ENCODE results near the gene ADSL.

Gene ADSL

DNA sequence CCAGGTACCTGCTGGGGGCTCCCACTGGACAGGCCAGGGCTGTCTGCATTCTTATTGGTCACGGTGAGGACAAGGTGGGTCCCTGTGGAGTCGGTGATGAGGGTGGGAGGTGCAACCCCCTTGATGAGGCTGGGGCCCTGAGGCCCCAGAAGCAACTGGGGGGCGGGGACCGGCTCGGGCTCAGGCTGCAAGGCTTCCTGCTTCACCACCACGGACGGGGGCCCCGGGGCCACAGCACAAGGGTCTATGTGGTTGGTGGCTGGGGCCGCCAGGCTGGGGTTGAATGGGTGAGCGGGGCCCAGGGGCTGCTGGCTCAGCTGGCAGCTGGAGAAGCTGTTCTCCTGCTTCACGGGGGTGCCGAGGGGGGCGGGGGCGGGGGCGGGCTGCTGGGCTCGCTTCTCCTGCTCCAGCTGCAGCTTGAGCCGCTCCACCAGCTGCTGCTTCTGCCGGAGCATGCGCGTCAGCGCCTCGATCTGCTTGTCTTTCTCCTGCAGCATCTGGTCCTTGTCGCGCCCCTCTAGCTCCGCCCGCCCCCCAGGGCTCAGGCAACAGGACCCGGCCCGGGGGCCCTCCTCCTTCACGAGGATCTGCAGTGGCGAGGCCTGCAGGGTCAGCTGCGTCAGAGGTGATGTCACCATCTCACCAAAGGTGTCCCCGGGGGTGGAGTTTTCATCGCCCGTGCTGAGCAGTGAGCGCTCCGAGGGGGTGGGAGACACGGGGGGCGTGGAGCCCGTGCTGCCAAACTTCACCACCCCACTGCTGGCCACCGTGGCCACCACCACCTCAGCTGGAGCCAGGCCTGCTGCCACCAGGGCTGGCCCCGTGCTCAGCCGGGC lies 72.3 kb downstream of the ADSL start:
- Histone ChIP-seq H3K4me3 (no peak overlapping the region), H3K27ac (no peak overlapping the region)
- TF ChIP-seq, protein P1, sequence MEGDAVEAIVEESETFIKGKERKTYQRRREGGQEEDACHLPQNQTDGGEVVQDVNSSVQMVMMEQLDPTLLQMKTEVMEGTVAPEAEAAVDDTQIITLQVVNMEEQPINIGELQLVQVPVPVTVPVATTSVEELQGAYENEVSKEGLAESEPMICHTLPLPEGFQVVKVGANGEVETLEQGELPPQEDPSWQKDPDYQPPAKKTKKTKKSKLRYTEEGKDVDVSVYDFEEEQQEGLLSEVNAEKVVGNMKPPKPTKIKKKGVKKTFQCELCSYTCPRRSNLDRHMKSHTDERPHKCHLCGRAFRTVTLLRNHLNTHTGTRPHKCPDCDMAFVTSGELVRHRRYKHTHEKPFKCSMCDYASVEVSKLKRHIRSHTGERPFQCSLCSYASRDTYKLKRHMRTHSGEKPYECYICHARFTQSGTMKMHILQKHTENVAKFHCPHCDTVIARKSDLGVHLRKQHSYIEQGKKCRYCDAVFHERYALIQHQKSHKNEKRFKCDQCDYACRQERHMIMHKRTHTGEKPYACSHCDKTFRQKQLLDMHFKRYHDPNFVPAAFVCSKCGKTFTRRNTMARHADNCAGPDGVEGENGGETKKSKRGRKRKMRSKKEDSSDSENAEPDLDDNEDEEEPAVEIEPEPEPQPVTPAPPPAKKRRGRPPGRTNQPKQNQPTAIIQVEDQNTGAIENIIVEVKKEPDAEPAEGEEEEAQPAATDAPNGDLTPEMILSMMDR (IDR thresholded peaks at IDR 0.05), result no peak
- DNase-seq (ENCODE audit: low spot score), result no peak

DNA sequence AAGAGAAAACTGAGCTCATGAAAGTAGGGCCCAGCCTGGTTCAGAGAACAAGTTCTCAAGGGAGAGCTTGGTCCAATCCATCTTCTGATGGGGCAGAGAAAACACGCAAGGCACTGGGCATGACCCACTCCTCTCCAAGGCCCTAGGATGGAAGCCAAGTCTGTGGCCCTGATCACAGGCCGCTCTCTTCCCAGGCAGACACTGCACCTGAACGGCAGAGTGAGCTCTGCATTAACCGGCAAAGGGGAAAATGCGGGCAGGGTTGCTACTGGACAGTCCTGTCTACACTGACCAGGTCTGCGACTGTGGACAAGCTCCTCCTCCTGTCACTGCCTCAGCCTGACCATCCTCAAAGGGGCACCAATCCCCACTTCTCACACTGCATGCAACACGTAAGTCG lies 73.4 kb downstream of the ADSL start:
- H3K4me3 ChIP-seq, result no peak overlapping the region
- no peak for DNase-seq (ENCODE audit: low spot score)
- TF ChIP-seq, protein P1 (IDR thresholded peaks at IDR 0.05), result no peak
- H3K27ac ChIP-seq, result no peak overlapping the region

DNA sequence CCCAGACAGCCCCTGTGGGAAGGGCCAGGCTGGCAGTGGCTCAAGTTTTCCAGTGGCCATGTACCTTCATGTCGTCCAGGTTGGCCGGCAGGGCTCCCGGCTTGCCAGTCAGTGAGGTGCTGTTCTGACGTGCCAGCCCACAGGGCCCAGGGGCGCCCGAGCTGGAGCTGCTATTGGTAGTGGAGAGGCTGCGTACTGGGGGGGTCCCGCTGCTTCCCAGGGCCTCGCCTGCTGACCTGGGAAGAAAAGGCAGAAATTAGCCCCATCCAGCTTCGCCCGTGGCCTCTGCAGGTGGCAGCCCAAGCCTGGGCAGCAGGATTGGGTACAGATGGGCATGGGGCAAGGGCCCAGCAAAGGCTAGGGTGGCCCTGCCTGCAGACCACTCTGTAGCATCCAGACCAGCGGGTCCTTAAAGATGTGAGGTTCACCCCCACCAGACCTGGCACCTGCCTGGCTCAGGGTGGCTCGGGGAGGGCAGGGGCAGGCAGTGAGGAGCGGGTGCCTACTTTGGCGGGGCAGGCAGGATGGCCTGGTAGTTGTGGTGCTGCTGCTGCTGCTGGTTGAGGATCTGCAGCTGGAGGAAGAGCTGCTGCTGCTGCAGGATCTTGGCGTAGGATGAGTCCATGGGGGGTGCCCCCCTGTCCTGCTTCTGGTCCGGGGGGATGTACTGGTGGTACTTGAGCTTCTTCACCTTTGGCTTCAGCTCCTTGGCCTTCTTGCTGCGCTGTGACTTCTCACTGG lies 74.2 kb downstream of the ADSL start:
- TF ChIP-seq, protein P1 (IDR thresholded peaks at IDR 0.05), result no peak
- no peak overlapping the region for H3K4me3 ChIP-seq
- no peak overlapping the region for H3K27ac ChIP-seq
- DNase-seq (ENCODE audit: low spot score), result no peak

DNA sequence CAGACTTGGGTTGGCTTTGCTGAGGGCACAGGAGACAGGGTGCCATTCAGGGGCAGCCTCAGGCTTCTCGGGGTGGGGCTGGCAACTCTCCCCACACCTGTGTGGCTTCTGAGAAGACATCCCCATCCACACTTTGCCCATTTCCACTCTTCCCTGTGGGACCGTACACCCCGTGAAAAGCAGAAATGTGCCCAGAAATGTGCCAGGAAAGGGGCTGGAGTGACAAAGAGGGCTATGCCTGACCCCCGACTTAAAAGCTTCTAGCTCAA lies 74.7 kb downstream of the ADSL start:
- H3K27ac ChIP-seq, result no peak overlapping the region
- DNase-seq (ENCODE audit: low spot score), result no peak
- TF ChIP-seq, protein P1 (IDR thresholded peaks at IDR 0.05), result no peak
- H3K4me3 ChIP-seq, result no peak overlapping the region

DNA sequence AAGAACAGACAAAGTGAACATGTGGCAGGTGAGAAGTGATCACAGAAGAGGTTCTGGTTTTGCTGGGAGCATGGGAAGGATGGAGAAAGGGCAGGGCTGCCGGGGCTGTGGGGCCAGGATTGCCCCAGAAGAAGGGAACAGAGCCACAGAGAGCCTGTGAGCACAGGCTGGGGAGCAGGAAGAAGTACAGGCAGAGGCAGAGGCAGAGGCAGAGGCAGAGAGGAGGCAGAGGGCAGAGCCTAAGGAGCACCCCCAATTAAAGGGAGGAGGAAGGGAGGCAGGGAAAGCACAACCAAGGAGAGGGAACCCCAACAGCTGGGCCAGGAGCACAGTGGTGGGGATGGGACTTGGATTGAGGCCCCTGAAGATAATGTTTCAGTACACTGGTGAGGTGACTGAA lies 75.6 kb downstream of the ADSL start:
- Histone ChIP-seq H3K4me3 (no peak overlapping the region), H3K27ac (no peak overlapping the region)
- DNase-seq (ENCODE audit: low spot score), result no peak
- TF ChIP-seq, protein P1 (IDR thresholded peaks at IDR 0.05), result no peak

DNA sequence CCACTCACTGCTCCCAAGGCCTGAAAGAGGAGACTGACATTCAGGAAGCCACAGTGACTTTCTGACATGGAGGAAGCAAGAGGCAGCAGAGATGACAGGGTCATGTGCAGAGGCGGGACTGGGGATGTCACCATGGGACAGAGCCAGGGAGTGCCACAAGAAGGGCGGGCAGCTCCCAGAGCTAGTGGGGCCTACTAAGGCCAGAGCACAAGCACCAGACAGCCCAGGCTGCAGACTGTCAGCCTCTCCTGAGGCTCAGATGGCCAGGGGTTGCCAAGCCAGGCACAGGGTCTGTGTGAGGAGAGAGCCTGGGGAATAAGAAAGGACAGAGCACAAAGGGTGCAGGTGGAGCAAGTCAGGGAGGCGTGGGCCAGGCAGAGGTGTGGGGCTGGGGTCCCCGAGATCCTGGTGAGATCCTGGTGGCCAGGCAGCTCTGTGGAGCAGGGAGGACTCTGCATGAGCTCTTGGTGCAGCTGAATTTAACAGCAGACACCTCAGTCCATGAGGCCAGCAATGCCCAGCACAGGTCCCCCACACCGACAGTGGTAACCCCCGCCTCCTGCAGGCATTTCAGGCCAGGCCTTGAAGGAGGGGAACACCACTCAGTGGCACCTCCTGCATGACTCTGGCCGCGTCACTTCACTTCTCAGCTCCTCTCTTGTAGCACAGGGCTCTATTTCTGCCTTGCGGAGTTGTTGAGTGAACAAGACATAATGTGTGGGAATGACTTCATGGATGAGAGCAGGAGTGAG lies 76.4 kb downstream of the ADSL start:
- H3K27ac ChIP-seq, result no peak overlapping the region
- no peak for DNase-seq (ENCODE audit: low spot score)
- TF ChIP-seq, protein P1 (IDR thresholded peaks at IDR 0.05), result no peak
- no peak overlapping the region for H3K4me3 ChIP-seq

Data from coronary artery (tissue), 2 donors.